SK-N-SH (cell line): Measurements from ENCODE around the gene DAB2IP. TPM values are rescaled to one million over a fixed set of nuclear protein-coding genes. Genes with fewer than 3 reads are reported as not detected.

ENCODE experiments used
- CTCF ChIA-PET: fragments of 300-600, 350-600 bp; formaldehyde crosslinking; extraction: SDS; loops from one replicate; lab custom pipeline; 2021; lab: Yijun Ruan, JAX
- POLR2A ChIA-PET: fragments of 350-600 bp; sonication (Branson Sonifier 250); formaldehyde crosslinking; extraction: SDS; loops from one replicate; lab custom pipeline; 2020; ENCODE audit warnings: antibody characterized with exemption, inconsistent platforms; lab: Yijun Ruan, JAX
- DNase-seq: peaks from one replicate; pipeline ENCODE4 v3.0.0; 2012
- H2AFZ ChIP-seq: fragments of 200-600 bp; sonication (generic); 2 replicates; pipeline ENCODE4 v1.8.1; 2016; ENCODE audit warnings: antibody characterized with exemption, mild to moderate bottlenecking, low read depth
- H3F3A ChIP-seq: fragments of 200-600 bp; sonication (generic); replicated peaks from 2 replicates; pipeline ENCODE3; 2016; ENCODE audit warnings: antibody characterized with exemption, mild to moderate bottlenecking; ENCODE audit not compliant: insufficient read depth
- H3K27ac ChIP-seq, 2 experiments: fragments of 200-500 bp in 1 of 2; fragments of 200-600 bp in 1 of 2; sonication (Bioruptor generic) in 1 of 2; sonication (generic), shearing (Covaris generic) in 1 of 2; 2 replicates each; pipeline versions ENCODE4 v1.5.1 to v1.6.1; 2014 to 2016; ENCODE audit warnings: low read depth in 2 of 2, inconsistent platforms in 1 of 2, low read length in 1 of 2, mild to moderate bottlenecking in 1 of 2, mixed read lengths in 1 of 2
- H3K27me3 ChIP-seq: fragments of 200-600 bp; sonication (generic), shearing (Covaris generic); 2 replicates; pipeline ENCODE4 v1.6.1; 2016; ENCODE audit warnings: mixed run types; ENCODE audit not compliant: insufficient read depth
- H3K36me3 ChIP-seq, 2 experiments: fragments of 200-500 bp in 1 of 2; fragments of 200-600 bp in 1 of 2; sonication (Bioruptor generic) in 1 of 2; sonication (generic) in 1 of 2; replicated peaks in 1 of 2; 2 replicates each; pipeline versions ENCODE3 to v1.5.1; 2014 to 2016; ENCODE audit warnings: low read length in 1 of 2, mild to moderate bottlenecking in 1 of 2; ENCODE audit not compliant: insufficient read depth in 2 of 2, control insufficient read depth in 1 of 2
- H3K4me1 ChIP-seq, 2 experiments: fragments of 200-500 bp in 1 of 2; fragments of 200-600 bp in 1 of 2; sonication (Bioruptor generic) in 1 of 2; sonication (generic), shearing (Covaris generic) in 1 of 2; 2 replicates each; pipeline versions ENCODE4 v1.5.1 to v1.6.1; 2014 to 2016; ENCODE audit warnings: low read depth in 1 of 2, low read length in 1 of 2, mixed run types in 1 of 2; ENCODE audit not compliant: insufficient read depth in 2 of 2, control insufficient read depth in 1 of 2
- H3K4me2 ChIP-seq: fragments of 200-600 bp; sonication (generic), shearing (Covaris generic); 2 replicates; pipeline ENCODE4 v1.6.1; 2017; ENCODE audit warnings: mixed run types
- H3K4me3 ChIP-seq, 2 experiments: fragments of 200-500 bp in 1 of 2; fragments of 200-600 bp in 1 of 2; sonication (Bioruptor generic) in 1 of 2; sonication (generic), shearing (Covaris generic) in 1 of 2; 2 replicates each; pipeline versions ENCODE4 v1.5.1 to v1.8.1; 2014 to 2016; ENCODE audit warnings: low read depth in 2 of 2, inconsistent platforms in 1 of 2, low read length in 1 of 2, mild to moderate bottlenecking in 1 of 2, mixed read lengths in 1 of 2, moderate library complexity in 1 of 2
- H3K79me2 ChIP-seq: fragments of 200-600 bp; sonication (generic); 2 replicates; pipeline ENCODE4 v1.8.1; 2017; ENCODE audit warnings: mild to moderate bottlenecking; ENCODE audit not compliant: insufficient read depth
- H3K9ac ChIP-seq: fragments of 200-600 bp; sonication (generic); 2 replicates; pipeline ENCODE4 v1.6.1; 2017; ENCODE audit warnings: mixed run types
- H3K9me2 ChIP-seq: fragments of 200-600 bp; sonication (generic); 2 replicates; pipeline ENCODE4 v1.6.1; 2017; ENCODE audit warnings: mixed run types
- H3K9me3 ChIP-seq: fragments of 200-600 bp; sonication (generic); 2 replicates; pipeline ENCODE4 v1.6.1; 2017; ENCODE audit warnings: mixed run types, mild to moderate bottlenecking, moderate library complexity
- H4K20me1 ChIP-seq: fragments of 200-600 bp; sonication (generic); 2 replicates; pipeline ENCODE4 v1.6.1; 2017; ENCODE audit warnings: mild to moderate bottlenecking, mixed run types; ENCODE audit not compliant: insufficient read depth
- CHD2 ChIP-seq: fragments of 150-350 bp; IDR thresholded peaks from 2 replicates; pipeline ENCODE4 v1.6.1; 2018; ENCODE audit warnings: low read length; ENCODE audit not compliant: partially characterized antibody
- CTCF ChIP-seq: fragments of 200-600 bp; sonication (generic); IDR thresholded peaks from 2 replicates; pipeline ENCODE4 v1.6.1; 2017; ENCODE audit warnings: antibody characterized with exemption, mild to moderate bottlenecking, moderate library complexity
- ELF1 ChIP-seq: IDR thresholded peaks from 2 replicates; pipeline ENCODE4 v1.4.0; 2012
- EZH2phosphoT487 ChIP-seq: fragments of 200-600 bp; sonication (generic); IDR thresholded peaks from 2 replicates; pipeline ENCODE4 v1.6.1; 2017; ENCODE audit warnings: low read depth, mixed run types, mild to moderate bottlenecking, antibody characterized with exemption, moderate library complexity, borderline replicate concordance
- FOSL2 ChIP-seq: IDR thresholded peaks from 2 replicates; pipeline ENCODE4 v1.4.0; 2012; ENCODE audit warnings: low read depth, mild to moderate bottlenecking, moderate library complexity, borderline replicate concordance
- FOXM1 ChIP-seq: IDR thresholded peaks from 2 replicates; pipeline ENCODE4 v1.4.0; 2012; ENCODE audit warnings: low read depth, mild to moderate bottlenecking
- GABPA ChIP-seq: IDR thresholded peaks from 2 replicates; pipeline ENCODE4 v1.4.0; 2012; ENCODE audit warnings: low read depth, mild to moderate bottlenecking
- GATA2 ChIP-seq: sonication (generic); formaldehyde crosslinking; IDR thresholded peaks from 2 replicates; pipeline ENCODE4 v1.5.0; 2020; ENCODE audit warnings: mild to moderate bottlenecking, missing genetic modification reagents
- JUND ChIP-seq: IDR thresholded peaks from 2 replicates; pipeline ENCODE4 v1.4.0; 2012
- MXI1 ChIP-seq: IDR thresholded peaks from 2 replicates; pipeline ENCODE4 v1.6.1; 2012; ENCODE audit warnings: mild to moderate bottlenecking, low read depth, low read length, improper control_type of control experiment
- NRF1 ChIP-seq: IDR thresholded peaks from 2 replicates; pipeline ENCODE4 v1.6.1; 2012; ENCODE audit warnings: low read depth, mild to moderate bottlenecking, low read length
- PBX3 ChIP-seq: IDR thresholded peaks from 2 replicates; pipeline ENCODE4; 2012
- POLR2AphosphoS5 ChIP-seq: IDR thresholded peaks from 2 replicates; pipeline ENCODE4 v1.6.1; 2012; ENCODE audit warnings: low read depth, low read length
- RCOR1 ChIP-seq: fragments of 150-350 bp; IDR thresholded peaks from 2 replicates; pipeline ENCODE4 v1.6.1; 2017; ENCODE audit warnings: antibody characterized with exemption, low read length
- RFX5 ChIP-seq: IDR thresholded peaks from 2 replicates; pipeline ENCODE4 v1.6.1; 2012; ENCODE audit warnings: mild to moderate bottlenecking, improper control_type of control experiment, low read length
- RXRA ChIP-seq: IDR thresholded peaks from 2 replicates; pipeline ENCODE4 v1.4.0; 2012; ENCODE audit warnings: low read depth, mild to moderate bottlenecking, borderline replicate concordance
- TCF12 ChIP-seq: IDR thresholded peaks from 2 replicates; pipeline ENCODE4 v1.4.0; 2012
- TEAD4 ChIP-seq: IDR thresholded peaks from 2 replicates; pipeline ENCODE4 v1.4.0; 2012; ENCODE audit warnings: mild to moderate bottlenecking, borderline replicate concordance; ENCODE audit not compliant: insufficient read depth
- ZBTB33 ChIP-seq: IDR thresholded peaks from 2 replicates; pipeline ENCODE4 v1.4.0; 2012; ENCODE audit warnings: low read depth, borderline replicate concordance
- WGBS: methylation state at CpG from one replicate; pipeline ENCODE4 v1.1.6; 2017; ENCODE audit warnings: low lambda C conversion rate; 5-methylcytosine and 5-hydroxymethylcytosine counted together
- polyA plus RNA-seq, 3 experiments: library from polyadenylated mRNA; depleted of rRNA; stranded (reverse); fragments of >200 nt; gene quantifications; 2 replicates each; pipeline ENCODE4 v1.2.3, GENCODE V29; 2012
- TF ChIP-seq, protein P1 (sequence below): IDR thresholded peaks from 2 replicates; pipeline ENCODE4 v1.4.0; 2012; ENCODE audit warnings: low read depth, borderline replicate concordance
- TF ChIP-seq, protein P2 (sequence below): fragments of 150-350 bp; IDR thresholded peaks from 2 replicates; pipeline ENCODE4 v1.6.1; 2016; ENCODE audit warnings: mild to moderate bottlenecking, low read depth, low read length

Gene DAB2IP
- polyA plus RNA-seq, 1 of the 3 experiments (the other 2 are of a cell fraction) = 21.4 TPM

DNA sequence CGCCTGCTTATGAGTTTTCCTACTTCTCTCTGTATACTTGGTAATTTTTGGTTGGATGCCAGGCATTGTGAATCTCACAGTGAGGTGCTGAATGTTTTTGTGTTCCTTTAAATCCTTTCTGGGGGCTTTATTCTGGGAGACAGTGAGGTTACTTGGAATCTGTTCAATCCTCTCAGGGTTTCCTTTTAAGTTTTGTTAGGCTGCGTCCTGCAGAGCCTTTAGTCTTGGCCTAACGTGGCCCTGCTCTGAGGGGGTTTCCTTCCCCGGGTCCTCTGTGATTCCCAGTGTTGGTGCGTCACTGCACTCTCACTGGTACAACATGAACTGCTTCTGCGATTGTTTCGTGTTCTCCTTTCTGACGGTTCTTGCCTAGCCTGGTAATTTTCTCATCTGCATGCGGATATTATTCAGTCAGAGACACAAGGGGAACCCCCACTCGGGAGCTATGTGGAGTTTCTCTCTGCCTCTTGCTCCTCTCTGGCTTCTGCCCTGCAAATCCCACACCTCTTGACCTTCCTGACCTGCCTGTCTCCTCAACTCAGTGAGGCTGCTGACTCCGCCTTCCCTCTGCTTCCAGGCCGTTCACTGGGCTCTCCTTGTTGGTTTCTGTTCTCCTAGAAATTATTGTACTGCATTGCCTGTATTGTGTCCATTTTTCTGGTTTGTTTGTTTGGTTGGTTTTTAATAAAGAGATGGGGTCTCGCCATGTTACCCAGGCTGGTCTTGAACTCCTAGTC lies 128.1 kb downstream of the DAB2IP start (continued):
- TF ChIP-seq ZBTB33 (no peak), CHD2 (no peak), TEAD4 (no peak), FOSL2 (no peak)

GRCh38 chr9:121780177-121781040 lies 129.0 kb downstream of the DAB2IP start:
- no peak for TF ChIP-seq RXRA
- TF ChIP-seq FOXM1 = no peak
- no peak for TF ChIP-seq CTCF
- TF ChIP-seq MXI1 = no peak
- no peak for TF ChIP-seq PBX3
- TF ChIP-seq JUND = no peak
- TF ChIP-seq GABPA = no peak
- TF ChIP-seq ELF1 = no peak
- TF ChIP-seq TCF12 = no peak
- TF ChIP-seq, protein P1, sequence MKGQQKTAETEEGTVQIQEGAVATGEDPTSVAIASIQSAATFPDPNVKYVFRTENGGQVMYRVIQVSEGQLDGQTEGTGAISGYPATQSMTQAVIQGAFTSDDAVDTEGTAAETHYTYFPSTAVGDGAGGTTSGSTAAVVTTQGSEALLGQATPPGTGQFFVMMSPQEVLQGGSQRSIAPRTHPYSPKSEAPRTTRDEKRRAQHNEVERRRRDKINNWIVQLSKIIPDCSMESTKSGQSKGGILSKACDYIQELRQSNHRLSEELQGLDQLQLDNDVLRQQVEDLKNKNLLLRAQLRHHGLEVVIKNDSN = no peak
- TF ChIP-seq GATA2 (CRISPR knock-in tag) = no peak
- no peak for TF ChIP-seq ZBTB33
- no peak for TF ChIP-seq POLR2AphosphoS5
- TF ChIP-seq, protein P2, sequence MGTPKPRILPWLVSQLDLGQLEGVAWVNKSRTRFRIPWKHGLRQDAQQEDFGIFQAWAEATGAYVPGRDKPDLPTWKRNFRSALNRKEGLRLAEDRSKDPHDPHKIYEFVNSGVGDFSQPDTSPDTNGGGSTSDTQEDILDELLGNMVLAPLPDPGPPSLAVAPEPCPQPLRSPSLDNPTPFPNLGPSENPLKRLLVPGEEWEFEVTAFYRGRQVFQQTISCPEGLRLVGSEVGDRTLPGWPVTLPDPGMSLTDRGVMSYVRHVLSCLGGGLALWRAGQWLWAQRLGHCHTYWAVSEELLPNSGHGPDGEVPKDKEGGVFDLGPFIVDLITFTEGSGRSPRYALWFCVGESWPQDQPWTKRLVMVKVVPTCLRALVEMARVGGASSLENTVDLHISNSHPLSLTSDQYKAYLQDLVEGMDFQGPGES = no peak
- no peak for TF ChIP-seq RFX5
- no peak for TF ChIP-seq NRF1
- TF ChIP-seq EZH2phosphoT487 = no peak
- TF ChIP-seq RCOR1 = no peak
- peaks cover 0 to 18% of the 10 kb centered on the region in 2 experiments; a peak in 2 of 4 replicates for H3K4me1 ChIP-seq
- H3K4me2 ChIP-seq = no peak overlapping the region
- DNase-seq = no peak
- H4K20me1 ChIP-seq = no peaks in the 10 kb centered on the region
- no peaks in the 10 kb centered on the region for H3F3A ChIP-seq
- H3K79me2 ChIP-seq = no peaks in the 10 kb centered on the region; the same call in none of the 2 replicates
- no peak overlapping the region; a peak in 1 of 4 replicates for H3K27ac ChIP-seq
- 95% methylated on average over 13 of the region's 17 CpGs for WGBS
- H3K9me3 ChIP-seq = 0 out of 2 replicates have a peak, but pooled peaks cover 6% of the 10 kb centered on the region
- no peak overlapping the region for H3K9ac ChIP-seq
- CTCF ChIA-PET = no interaction called here
- no peak overlapping the region for H3K4me3 ChIP-seq
- no peaks in the 10 kb centered on the region for H3K9me2 ChIP-seq
- POLR2A ChIA-PET = no interaction called here
- no peaks in the 10 kb centered on the region for H3K27me3 ChIP-seq
- H3K36me3 ChIP-seq = peaks cover 37 to 70% of the 10 kb centered on the region in 2 experiments
- H2AFZ ChIP-seq = no peak overlapping the region
